Medulla oblongata (tissue), 1 donor: Measurements from ENCODE around the gene LONRF2.
"Not testable (repeated sequence)": the region's sequence is repeated elsewhere in the genome, so short reads cannot be mapped to it uniquely, and the experiment has no call there.

Experiments
- DNase-seq: peaks from one replicate; pipeline ENCODE4 v3.0.0-alpha.2; 2015; ENCODE audit errors: extremely low spot score

The LONRF2 gene

DNA sequence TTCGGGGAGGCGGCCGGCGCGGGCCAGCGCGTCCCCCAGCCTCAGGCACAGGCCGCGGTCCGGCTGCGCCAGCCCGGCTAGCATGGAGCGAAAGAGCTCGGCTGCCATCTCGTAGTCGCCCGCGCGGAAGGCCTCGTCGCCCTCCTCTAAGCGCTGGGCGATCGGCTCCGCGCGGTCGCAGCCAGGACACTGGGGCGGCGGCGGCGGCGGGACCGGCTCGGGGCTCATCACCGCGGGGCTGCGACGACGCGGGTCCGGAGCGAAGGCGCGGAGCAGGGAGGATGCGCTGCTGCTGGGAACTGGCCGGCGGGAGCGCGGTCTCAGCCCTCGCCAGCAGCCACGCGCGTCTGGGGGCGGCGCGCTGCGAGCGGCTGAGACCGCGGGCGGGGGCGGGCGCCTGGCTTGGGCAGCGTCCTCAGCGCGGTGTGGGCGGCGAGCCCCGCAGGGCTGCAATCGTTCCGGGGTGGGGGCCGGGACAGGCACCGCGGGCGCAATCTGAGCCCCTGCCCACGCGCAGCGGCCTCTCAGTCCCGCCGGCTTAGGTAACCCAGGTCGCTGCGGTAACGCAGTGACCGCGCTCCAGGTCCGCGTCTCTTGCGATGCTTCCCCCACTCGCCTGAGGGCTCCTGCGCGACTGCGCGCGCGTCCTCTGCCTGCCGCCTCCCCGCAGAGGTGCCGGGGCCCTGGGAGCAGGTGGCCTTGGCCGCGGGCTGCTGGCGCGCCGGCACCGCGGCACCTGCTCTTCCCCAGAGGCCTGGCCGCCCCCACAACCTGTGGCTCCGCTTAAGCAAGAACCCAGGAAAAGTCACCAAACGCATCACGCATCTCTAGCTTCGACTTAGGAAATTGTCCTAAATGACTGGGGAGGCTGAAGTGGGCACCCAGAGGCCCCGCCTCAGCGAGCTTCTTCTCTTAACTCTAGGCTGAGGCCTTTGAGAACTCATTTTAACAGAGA is at the start of gene LONRF2:
LONRF2 (minus strand) TSS at position 636 of the 955 bp plus-strand sequence; CDS start at position 228, 408 bp downstream.
- peak; percentile 25 for DNase-seq

DNA sequence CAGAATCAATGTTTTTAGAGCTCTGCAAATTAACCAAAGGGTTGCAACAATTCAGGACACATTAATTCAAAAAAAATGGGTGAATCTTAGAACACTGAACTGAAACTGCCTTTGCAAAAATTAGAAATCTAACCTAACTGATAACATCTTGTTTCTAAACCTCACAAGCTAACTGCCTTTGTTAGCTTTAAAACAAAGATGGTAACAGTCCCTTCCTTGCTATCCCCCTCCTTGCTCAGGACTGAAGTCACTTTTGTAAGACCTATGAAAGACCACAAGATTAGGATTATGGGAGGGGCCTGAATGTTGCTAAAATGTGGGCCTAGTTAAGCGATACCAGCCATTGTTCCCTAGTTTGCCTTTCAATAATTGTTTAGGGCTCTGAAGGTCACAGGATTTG is 44.9 kb upstream of the LONRF2 start:
- no peak for DNase-seq

DNA sequence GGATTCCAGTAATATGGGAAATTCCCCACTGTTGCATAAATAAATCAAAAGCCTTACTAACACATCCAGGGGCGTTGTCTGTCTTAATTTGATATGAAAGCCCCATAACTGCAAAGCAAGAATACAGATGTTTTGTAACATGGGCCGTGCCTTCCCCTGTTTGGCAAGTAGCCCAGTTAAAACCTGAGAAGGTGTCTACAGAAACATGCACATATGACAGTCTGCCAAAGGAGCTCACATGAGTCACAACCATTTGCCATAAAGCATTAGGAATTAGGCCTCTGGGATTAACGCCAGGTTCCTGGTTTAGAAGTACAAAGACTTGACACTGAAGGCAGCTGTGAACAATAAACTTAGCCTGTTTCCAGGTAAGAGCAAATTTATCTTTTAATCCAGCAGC is 43.1 kb upstream of the LONRF2 start:
- no peak for DNase-seq

DNA sequence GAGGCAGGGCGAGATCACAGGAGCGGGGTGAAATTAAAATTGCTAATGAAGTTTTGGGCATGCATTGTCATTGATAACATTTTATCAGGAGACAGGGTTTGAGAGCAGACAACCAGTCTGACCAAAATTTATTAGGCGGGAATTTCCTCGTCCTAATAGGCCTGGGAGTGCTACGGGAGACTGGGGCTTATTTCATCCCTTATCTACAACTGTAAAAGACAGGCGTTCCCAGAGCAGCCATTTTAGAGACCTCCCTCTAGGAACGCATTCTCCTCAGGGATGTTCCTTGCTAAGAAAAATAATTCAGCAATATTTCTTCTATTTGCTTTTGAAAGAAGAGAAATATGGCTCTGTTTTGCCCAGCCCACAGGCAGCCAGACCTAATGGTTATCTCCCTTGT is 40.0 kb upstream of the LONRF2 start:
- DNase-seq: not testable (repeated sequence)

DNA sequence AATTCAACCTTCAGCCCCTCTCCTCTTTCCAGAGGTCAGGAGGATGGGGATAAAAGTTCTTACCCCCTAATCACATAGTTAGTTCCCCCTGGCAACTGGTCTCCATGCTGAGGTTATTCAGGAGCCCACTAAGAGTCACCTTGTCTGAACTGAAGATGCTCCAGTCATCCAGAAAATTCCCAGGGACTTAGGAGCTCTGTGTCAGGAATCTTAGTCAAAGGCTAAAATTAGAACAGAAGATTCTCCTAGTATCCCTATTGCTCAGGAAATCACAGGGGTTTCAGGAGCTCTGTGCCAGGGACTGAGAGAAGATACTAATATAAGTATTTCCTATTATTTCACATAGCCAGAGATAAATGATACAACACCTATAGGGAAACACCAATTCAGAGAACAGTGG is 37.3 kb upstream of the LONRF2 start:
- no peak for DNase-seq

DNA sequence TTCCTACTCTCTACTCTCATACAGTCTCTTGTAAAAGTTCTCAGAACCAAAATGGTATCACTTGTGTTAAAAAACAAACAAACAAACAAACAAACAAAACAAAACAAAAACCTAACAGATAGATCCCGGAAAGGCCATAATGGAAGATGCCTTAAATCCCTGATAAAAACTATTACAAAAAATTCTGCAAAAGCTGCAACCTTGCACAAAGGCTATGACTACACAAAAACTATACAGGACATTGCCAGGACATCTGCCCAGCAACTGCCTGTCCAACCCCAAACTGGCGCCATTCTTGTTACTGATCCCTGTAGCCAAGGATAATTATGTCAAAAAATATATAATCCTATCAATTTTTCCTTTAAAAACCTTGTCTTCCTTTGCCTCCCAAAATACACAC is 36.3 kb upstream of the LONRF2 start:
- no peak for DNase-seq

DNA sequence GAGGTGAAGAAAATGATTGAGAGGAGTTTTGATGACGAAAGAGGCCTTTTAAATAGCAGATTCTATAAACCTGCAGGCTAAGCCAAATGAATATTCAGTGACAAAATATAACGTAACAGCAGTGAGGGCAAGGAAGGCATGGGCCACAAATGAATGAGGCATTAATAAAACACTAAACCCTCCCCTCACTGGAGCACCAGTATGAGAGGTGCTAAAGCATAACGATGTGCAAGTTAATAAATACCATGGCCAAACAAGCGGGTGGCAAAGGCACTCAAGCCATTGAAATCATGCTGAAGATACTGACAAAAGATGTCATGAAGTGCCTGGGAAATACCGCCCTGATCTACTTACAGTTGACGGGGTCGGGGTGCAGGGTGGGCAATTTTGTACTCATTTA is 30.2 kb upstream of the LONRF2 start:
- DNase-seq: no peak

DNA sequence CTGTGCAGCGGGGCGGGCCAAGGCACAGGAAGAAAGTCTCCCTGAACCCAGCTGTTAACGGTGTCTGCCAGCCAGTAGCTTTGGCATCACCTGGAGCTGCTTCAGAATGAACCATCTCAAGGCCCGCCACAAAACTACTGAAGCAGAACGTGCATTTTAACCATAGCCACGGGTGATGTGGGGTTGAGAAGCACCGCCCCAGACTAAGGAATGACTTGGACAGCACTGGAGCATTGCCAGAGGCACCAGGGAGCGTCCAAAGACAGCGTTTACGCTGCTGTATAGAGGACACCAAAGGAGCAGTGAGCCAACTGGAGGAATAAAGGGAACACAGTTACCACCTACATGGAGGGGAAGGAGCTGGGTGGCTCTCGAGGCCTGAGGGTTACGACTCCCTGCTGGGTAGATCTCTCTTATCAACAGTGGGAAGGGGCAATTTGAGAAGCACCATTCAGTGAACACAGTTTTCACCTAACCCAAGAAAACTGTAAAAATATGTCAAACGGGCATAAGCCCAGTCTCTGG is 28.4 kb upstream of the LONRF2 start:
- DNase-seq: no peak

DNA sequence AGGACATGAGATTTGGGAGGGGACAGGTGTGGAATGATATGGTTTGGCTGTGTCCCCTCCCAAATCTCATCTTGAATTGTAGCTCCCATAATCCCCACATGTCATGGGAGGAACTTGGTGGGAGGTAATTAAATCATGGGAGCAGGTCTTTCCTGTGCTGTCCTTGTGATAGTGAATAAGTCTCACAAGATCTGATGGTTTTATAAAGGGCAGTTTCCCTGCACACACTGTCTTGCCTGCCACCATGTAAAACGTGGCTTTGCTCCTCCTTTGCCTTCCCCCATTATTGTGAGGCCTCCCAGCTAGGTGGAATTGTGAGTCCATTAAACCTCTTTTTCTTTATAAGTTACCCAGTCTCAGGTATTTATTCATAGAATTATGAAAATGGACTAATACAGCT is 22.8 kb upstream of the LONRF2 start:
- not testable (repeated sequence) for DNase-seq

DNA sequence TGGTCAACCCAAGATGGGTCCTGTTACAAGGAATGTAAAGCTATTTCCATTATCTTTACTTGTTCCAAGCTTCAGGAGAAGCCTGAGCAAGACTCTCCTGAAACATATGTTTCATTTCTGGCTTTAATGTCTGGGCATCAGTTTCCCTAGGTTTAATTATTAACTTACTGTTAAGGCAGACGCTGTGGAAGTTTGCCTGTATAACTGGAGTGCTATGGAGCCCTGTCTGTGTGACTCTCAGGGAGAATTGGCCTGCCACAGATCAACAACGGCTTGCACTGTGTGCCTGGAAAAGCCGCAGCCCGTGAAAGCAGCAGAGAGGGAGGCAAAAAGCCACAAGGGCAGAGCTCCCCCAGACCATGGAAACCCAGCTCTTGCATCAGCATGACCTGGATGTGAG is 22.1 kb upstream of the LONRF2 start:
- DNase-seq: no peak

DNA sequence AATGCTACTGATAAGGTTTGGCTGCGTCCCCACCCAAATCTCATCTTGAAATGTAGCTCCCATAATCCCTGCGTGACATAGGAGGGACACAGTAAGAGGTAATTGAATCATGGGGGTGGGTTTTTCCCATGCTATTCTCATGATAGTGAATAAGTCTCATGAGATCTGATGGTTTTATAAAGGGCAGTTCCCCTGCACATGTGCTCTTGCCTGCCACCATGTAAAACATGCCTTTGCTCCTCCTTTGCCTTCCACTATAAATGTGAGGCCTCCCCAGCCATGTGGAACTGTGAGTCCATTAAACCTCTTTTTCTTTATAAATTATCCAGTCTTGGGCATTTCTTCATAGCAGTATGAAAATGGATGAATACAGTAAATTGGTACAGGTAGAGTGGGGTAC is 20.2 kb upstream of the LONRF2 start:
- DNase-seq: not testable (repeated sequence)

DNA sequence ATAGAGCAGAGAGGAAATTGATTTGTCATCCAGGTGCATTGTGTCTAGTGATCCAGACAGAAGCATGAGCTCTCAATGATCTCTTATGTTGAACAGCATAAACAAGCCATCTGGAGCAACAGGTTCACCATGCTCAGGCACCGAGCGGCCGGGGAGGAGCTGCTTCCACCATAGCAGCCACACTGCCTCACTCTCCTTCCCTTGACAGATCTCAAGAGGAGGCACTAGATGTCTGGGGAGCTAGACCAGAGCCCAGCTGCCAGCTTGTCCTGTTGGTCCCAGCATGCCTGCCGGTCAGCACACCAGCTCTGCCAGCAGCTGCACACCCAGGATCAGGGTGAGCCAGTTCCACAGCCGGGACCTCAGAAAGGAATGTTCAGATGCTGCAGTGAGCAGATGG is 17.5 kb upstream of the LONRF2 start:
- DNase-seq: no peak

DNA sequence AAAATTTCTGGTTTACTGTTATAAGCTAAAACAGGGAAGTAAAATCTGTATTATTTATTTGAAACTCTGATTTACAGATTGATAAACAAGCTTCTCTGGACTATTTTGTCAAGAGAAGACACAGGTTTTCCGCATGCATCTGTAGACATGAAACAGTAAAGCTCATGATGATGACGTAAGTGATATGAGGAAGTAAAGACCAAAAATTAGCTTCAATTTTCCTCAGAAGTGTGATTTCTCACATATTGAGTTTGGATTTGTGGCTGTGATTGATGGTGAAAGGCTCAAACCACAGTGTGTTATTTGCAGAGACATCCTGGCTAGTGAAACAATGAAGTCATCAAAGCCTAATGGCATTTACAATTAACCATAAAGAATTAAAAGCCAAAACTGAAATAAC is 12.6 kb upstream of the LONRF2 start:
- DNase-seq: no peak

DNA sequence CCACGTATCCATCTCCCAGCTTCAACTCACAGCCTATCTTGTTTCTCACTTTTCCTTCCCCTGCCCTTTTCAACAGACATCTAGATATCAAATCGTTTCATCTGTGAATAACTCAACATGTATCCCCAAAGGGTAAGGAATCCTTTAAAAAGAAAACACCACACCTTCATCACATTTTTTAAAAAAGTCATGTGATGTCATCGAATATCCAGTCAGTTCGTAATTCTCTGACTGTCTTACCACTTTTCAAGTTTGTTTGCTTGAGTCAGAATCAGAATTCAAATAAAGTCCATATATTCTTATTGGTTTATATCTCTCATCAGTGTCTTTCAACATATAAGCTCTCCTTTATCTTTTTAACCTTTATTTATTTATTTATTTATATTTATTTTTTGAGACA is 5.4 kb upstream of the LONRF2 start:
- DNase-seq: no peak

DNA sequence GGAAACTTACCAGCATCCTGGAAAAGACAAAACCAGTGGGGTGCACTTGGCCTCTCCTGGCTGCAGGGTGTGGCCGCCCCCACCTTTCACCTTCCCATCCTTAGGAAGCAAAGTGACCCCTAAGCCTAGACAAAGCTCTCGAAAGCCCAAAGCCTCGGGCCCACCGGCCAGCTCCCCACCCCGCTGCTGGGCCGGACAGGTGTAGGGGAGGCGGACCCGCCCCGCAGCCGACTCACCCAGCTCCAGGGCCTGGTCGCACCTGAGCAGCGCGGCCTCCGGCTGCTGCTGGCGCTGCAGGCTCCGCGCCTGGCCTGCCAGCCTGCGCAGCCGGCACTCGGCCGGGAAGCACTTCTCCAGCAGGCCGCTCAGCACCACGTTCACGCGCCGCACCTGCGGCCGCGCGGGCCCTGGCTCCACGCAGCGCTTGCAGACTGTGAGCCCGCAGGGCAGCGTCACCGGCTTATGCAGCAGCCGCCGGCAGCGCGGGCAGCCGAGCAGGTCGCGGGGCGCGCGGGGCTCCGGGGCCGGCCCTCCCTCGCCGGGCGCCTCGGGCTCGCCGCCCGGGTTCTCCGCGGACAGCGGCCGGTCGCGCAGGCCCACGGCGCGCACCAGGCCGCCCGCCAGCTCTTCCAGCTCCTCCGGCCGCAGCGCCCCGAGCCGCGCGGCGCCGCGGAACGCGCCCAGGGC is 979 bp downstream of the LONRF2 start:
- peak; percentile 23 for DNase-seq

DNA sequence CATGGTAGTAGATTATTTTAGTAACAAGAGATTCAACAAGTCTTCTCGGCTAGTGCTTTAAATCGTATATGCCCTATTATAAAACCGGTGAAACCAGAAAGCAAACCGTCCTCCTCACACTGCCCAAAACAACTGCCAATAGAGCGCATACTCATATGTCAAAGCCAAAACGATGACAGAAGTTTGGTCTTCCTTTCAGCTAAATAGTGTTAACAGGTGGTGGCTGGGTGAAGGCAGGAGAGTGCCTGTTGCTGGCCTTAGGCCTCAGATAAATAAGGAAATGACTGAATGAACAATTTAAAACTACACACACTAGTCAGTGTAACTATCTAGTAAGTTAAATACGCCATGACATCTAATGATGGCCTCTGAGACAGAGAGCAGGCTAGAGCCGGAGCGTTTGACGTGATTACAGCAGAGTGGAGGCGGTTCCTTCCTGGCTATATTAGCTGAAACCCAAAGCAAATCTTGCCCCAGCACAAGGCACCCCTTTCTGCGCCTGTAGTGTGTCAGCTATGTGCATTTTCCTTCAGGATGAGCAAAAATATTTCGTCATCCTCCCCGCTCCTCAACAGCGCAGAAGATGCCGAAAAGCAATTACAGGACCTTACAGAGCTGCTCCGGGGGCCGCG is 1.6 kb downstream of the LONRF2 start:
- peak; percentile 21 for DNase-seq

DNA sequence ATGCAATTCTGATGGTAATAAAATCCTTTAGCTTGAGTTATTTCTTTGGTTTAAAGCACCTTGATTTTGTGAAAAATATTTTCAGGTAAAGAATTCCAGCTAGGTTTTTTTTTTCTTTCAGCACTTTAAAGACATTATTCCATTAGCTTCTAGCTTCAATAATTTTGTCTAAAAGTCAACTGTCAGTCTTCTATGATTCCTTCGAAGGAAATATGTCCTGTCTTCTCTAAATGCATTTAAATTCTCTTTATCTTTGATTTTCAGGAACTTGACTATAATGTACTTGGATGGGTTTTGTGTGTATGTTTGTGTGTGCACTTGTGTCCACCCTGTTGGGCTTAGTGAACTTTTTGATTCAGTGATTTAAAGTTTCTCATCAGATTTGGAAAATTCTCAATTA is 4.7 kb downstream of the LONRF2 start:
- no peak for DNase-seq

DNA sequence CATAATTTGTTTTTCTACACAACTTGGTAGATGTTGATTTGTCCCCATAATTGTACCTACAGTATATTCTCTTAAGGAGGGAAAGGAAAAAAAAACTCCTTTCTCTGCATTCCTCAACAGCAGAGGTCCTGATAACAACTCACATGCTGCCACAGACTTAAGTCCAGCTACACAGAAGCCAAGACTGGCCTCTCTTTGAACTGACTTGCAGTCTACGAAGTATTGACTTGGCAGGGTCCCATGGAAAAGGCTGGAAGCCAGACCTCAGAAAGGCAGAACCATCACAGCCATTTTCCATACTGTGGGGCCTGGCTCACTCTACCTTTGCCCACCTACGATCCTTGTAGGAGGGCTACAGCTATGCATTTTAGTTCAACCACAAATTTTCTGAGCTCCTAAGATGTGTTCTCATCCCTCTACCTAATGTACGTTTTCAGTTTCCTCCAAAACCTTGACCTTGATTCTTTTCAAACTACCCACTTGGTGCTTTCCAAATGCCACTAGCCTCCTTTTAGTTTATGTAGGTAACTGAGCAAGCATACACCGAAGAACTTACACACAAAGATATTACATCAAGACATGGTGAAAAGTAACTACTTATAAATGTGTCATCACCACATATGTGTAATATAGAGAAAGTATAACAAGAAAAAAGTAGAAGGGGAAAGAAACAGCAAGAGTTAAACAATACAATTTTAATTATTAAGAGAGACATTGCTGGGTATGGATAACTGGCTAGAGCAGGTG is 12.2 kb downstream of the LONRF2 start:
- no peak for DNase-seq

DNA sequence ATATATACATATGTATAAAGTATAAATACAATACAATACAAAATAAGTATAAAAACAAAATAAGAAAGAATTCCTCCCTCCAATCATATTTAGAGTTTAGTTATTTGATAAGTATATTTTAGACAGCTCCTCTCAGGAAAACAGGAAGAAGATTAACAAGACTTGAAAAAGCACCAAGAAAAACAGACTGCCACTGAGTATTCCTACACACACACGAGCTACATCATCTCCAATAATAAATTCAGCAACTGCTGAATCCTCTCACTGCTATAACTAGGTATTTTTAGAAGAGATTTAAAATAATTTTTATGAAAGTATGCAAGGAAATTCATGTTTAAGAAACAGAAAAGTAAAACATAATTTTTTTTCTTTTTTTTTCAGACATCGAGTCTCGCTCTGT is 13.0 kb downstream of the LONRF2 start:
- no peak for DNase-seq

DNA sequence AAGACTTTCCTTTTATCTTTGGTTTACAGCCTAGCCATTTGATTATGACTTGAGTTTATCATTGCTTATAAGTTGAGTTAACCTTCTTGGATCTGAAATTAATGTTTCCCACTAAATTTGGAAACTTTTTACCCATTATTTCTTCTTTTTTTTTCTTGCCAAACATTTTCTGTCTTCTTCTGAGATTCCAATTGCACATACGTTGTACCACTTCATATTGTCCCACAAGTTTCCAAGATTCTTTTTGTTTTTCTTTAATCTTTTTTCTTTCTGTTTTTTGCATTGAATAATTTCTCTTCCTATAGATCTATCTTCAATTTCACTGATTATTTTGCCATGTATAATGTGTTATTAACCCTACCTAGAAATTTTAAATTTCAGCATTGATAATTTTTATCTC is 18.6 kb downstream of the LONRF2 start:
- no peak for DNase-seq

DNA sequence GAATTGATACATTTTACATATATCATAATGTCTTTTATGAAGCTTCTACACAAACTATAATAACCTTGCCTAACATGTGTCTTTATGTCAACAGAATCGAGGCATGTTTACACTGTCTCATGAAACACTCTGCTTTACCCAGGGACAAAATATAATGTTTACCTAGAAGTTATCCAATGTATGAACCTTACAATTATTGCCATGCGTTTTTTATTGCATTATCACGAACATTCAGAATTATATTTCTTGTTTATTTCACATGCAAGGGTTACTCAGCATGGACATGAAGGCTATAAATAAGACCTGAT is 19.8 kb downstream of the LONRF2 start:
- DNase-seq: no peak
